ENCODE results near the gene GRPEL2.

GRPEL2 gene, protein sequence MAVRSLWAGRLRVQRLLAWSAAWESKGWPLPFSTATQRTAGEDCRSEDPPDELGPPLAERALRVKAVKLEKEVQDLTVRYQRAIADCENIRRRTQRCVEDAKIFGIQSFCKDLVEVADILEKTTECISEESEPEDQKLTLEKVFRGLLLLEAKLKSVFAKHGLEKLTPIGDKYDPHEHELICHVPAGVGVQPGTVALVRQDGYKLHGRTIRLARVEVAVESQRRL

DNA sequence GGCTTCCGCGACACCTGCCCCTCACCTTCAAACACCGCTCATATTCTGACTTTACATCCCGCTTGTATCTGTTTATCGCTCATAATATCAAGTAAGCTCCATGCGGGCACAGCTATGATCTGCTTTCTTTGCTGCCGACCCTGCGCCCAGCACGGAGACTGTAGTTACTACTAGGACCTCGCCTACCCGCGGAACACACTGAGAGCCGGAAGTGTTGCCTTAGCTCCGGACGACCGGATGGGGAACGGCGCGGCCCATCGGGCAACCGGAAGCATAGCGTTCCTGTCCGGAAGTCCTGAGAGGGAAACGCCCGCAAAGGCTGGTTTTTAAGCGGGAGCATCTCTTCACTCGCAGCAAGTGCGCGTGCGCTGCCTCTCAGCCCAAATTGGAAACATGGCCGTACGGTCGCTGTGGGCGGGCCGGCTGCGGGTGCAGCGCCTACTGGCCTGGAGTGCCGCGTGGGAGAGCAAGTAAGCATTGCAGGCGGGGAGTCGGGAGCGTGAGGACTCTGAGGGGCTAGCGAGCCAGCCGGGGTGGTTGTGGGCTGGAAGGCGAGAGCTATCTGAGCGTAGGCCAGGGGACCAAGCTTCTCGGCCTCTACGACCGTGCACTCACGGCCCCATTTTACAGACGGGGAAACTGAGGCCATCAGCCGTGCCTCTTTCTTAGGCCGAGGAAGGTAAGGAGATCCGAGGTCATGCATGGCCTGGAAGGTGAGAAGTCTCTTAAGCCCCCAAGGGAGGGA lies at the start of gene GRPEL2:
Gene GRPEL2 (plus strand): TSS at position 353 of the 745 bp plus-strand sequence. CDS start 41 bp downstream, at position 394.
- peak; percentile 67 for DNase-seq (ENCODE audit: low read depth)

DNA sequence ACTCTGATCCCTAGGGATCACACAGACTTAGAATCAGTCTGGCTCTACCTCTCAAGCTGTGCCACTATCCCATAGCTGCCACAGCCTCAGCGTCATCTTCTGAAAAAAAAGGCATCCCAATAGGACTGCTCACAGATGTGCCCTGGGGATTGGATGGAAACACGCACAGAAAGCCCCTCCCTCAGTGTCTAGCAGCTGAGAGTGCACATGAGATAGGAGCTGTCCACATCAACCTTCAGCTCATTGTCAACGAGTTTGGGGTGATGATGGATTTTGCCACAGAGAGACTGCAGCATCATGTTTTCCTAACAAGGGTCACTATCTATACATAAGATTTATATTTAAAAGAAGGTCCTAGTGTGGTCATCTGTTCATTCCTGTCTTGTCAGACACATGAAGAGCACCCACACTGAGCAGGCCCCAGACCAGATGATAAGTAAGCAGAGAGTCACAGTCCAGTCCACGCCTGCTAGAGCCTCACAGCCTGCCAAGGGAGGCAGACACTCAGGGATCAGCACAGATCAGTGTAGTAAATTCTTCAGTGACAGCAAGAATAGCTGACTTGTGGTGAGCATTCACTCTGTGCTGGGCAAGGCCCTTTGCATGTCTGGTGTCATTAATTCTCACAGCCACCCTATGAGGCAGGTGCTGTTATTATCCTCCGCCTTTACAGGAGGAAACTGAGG lies 47.8 kb upstream of the GRPEL2 start:
- DNase-seq (ENCODE audit: low read depth) = no peak

DNA sequence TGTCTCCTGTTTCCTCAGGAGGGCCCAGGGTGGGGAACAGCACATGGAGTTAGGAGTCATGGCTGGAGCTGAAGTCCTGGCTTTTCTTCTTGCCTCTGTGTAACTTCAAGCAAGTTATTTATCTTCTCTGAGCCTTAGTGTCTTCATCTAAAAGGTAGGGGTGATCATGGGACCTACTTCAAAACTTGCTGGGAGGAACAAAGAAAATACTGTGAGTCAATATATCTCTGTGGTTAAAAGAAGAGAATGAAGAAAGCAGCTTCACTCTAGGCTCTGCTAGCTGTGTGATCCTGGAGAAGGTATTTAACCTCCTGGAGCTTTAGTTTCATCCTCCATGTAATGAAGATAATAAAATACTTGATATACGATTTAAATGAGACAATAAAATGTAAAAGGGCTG lies 47.1 kb upstream of the GRPEL2 start:
- DNase-seq (ENCODE audit: low read depth) = no peak

DNA sequence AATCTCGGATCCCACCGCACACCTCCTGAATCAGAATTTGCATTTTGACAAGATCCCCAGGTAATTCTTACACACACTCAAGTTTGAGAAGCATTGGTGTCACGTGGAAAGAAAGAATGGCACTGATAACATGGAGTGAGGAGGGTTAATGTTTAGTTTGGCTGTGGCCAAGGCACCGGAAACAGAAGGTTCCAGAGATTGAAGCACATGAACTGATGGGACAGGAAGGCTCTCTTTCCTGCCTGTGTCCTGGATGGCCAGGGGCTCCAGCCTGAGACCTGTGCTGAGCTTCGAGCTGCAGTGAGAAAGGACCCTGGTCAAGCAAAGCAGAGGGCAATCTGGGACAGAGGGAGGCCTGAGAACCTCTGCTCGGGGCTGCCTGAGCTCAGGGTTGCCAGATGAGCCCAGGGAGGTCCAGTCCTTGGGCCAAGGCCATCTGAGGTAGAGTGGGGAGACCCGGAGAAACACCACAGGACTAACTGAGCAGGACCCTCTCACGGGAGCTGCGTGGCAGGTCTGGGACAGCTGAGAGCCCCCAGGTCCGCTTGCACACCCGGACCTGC lies 46.4 kb upstream of the GRPEL2 start:
- DNase-seq (ENCODE audit: low read depth) = no peak

DNA sequence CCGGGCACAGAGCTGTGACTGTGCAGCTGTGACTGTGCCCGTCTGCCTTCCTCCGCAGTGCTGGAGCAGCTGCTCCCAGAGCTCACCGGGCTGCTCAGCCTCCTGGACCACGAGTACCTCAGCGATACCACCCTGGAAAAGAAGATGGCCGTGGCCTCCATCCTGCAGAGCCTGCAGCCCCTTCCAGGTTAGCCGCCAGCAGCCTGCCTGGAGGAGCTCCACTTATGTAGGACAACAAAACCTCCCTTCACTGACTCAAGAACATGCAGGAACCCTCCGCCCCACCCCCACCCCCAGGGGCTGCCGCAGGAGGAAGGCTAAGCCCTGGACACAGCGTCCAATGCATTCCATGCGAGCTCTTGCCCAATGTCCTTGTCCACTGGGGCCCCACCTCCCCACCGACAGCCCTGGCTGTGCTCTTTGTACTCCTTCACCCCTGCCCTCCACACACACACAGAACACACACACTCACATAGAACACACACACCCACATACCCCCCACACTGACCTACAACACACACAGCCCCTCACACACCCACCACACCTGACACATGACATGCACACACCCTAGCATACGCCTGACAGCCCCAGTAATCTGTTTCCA lies 45.7 kb upstream of the GRPEL2 start:
- DNase-seq (ENCODE audit: low read depth) = no peak

DNA sequence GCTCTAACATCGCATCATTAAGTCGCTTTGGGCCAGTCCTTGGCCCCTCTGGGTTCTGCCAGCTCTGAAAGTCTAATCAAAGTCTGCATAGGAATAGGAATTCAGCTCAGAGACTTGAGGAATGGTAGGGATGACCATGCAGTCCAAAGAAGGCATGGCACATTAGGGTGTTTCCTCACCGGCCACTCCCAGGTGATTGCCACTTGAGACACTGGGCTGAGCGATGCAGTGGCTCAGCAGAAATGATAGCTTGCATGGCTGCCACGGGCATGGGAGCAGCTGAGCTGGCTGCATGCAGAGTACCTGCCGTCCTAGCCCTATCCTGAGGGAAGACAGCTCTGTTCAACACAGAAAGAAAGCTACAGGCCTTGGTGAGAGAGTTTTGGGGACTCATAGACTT lies 44.9 kb upstream of the GRPEL2 start:
- no peak for DNase-seq (ENCODE audit: low read depth)

DNA sequence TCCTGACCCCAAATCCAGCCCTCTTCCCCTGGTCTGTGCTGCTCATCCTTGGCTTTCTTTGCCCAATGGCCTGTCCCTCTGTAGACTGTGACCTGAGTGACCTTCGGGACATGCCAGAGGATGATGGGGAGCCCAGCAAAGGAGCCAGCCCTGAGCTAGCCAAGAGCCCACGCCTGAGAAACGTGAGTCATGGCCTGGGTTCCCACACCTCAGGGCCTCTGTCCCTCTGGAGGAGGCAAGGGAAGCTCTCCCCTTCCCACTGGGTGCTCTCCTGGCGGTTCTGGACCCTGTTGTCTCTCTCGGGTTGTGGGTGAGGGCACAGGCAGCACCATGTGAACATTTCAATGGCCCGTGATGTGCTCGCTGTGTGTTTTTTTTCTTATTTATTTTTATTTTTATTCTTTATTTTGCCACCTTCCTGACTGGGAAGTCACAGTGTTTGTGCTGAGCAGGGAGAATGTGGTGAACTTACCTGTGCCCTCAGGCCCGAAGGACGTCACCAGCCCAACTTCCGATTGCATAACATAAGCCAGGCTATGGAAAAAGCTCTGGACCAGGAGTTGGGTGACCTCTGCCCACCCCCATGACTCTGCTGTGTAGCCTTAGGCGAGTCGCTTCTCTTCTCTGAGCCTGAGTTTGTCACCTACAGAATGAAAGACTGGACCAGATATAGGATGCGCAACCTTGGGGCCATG lies 44.1 kb upstream of the GRPEL2 start:
- no peak for DNase-seq (ENCODE audit: low read depth)

DNA sequence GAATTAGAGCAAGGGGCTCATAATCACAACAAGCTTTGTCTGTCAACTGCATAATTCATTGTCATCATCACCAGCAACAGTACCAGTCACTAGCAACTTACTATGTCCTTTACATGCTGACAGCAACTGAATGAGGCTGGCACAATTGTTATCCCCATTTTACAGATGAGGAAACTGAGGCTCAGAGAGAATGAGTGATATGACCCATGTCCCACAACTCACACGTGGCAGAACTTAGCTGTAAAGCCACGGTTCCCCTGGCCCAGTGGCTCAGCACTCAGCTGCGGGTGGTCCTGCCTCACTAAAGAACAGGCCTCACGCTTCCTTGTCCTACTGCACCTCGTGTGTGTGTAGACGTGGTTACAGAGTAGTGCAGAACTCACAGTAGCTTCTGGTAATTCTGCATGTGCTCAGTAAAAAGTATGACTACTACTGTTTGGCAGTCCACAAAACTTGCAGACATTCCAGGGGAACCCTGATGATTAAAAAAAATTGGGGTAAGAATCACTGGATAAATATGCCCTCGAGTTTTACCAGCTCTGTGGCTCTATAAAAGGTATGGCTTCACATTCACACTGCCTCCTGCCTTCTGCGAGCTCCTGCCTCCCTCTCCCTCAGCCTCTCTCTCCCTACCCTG lies 43.4 kb upstream of the GRPEL2 start:
- no peak for DNase-seq (ENCODE audit: low read depth)

DNA sequence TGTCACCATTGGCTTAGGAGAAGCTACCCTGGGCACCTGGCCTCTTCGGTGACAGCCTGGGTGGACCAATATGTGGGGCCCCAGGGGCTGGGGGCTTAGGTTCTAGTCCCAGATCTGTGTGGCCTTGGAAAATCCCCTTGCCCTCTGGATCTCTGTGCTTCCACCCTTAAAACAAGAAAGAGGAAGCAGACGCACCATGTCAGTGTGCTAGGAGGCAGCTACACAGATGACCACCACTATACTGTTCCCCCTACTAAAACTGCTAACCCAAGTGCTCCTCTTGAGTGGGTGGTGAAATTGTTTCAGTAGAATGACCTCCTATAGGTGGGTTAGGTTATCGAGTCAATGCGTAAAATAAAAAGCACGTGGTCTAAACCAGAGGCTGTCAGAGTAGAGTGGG lies 42.7 kb upstream of the GRPEL2 start:
- DNase-seq (ENCODE audit: low read depth) = no peak

DNA sequence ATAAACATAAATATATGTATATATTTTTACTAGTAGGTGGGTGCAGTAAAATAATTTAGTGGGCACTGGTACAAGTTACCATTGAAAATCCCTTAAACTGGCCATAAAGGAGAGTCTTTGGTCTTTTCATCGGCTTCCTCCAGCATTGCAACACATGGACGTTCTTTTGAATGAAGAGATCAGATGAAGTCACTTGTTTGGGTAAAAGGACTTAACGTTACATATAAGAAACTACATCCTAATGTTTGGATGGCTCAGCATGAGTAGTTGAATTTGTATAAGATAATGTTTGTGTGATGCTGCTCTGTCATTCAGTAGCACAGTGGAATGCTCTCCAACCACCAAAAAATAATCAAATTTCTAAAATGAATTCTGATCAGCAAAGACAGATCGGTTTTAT lies 42.1 kb upstream of the GRPEL2 start:
- DNase-seq (ENCODE audit: low read depth) = no peak

DNA sequence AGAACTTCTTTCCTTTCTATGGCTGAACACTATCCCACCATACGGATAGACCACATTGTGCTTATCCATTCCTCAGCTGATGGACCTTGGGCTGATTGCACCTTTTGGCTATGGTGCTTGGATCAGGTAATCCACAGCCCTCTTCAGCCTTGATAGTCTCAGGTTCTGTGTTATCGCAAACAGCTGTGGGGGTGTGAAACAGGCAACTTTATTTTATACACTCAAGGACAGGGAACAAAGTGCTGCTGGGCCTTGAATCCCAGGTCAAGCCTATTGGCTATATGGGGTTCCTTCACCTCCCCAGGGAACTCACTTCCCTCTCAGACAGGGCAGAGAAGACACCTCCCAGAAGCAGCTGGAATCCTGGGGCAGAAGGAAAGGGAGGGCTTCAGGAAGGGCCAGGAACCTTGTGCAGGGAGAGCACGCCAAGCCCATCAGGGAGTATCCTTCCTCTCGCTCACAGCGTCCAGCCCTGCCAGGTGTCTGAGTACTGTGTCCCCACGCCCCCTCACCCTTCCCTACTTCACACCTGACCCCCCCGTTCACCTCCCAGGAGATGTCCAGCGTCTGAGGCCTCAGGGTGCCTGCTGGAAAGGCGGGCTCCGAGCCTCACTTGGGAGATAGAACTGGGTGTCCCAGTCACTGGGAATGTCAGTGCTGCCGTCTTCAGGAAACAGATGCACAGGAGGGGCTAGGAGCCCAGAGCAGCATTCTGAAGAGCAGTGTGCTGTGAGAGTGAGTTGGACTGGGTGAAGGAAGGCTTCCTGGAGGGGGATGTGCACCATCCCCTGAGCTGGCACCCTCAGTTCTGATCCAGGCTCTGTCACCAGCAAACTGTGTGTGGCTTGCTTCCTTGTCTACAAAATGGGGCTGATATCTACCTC lies 40.9 kb upstream of the GRPEL2 start:
- no peak for DNase-seq (ENCODE audit: low read depth)

DNA sequence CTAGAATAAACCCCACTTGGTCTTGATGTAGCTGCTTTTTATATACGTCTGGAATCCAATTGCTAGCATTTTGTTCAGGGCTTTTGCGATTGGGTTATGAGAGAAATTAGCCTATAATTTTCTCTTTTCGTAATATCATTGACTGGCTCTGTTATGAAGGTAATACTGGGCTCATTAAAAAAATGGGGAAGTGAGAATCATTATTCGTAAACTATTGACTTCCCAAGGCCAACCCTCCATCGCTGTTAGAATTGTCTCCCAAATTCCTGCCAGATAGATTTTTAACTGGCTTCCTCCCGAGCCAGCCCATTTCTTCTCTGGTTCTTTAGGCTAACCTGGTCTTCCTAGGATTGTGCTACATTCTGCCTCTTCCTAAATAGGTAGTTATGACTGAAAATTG lies 35.9 kb upstream of the GRPEL2 start:
- DNase-seq (ENCODE audit: low read depth) = no peak

DNA sequence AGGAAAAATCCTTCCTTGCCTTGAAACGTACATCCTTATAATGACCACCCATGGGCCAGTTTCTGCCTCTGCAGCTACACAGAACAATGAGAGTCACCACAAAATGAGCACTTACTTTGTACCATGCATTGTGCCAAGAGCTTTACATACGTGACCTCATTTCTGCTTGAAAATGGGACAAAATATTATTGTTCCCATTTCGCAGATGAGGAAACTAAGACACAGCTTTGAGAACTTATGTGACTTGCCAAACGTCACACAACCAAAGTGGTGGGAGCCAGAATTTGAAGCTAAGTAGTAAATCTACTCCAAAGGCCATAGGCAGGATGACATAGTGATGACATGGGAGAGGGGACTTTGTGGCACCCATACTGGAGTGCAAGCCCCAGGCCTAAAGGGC lies 34.8 kb upstream of the GRPEL2 start:
- DNase-seq (ENCODE audit: low read depth) = no peak

DNA sequence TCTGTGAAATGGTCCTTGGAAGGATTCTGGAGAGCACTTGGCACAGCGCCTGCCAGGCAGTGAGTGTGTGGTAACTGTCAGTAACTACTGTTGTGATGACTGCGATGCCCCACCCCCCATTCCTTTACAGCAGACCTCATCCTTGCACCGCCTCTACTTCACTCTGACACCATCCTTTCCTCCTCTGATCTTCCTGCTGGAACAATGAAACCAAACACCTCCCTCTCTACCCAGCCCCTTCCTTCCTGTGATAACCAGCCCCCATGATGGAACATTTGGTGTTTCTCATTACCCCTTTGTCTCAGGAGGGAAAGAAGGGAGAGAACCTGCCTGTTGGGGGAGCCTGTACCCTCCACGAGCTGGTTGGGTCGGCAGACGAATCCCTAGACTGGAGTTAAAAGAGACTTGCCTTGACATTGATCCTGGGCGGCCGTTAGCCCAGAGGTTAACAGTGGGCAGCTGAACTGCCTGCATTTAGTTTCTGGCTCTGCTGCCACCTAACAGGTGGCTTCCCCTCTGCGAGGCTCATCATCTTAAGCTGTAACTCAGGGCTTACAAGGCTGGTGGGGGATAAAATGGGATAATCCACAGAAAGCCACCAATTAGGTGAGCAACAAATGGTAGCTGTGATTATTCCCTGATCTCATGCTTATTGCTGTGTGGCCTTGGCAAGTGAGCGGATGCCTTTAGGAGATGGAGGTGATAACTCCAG lies 34.2 kb upstream of the GRPEL2 start:
- no peak for DNase-seq (ENCODE audit: low read depth)

DNA sequence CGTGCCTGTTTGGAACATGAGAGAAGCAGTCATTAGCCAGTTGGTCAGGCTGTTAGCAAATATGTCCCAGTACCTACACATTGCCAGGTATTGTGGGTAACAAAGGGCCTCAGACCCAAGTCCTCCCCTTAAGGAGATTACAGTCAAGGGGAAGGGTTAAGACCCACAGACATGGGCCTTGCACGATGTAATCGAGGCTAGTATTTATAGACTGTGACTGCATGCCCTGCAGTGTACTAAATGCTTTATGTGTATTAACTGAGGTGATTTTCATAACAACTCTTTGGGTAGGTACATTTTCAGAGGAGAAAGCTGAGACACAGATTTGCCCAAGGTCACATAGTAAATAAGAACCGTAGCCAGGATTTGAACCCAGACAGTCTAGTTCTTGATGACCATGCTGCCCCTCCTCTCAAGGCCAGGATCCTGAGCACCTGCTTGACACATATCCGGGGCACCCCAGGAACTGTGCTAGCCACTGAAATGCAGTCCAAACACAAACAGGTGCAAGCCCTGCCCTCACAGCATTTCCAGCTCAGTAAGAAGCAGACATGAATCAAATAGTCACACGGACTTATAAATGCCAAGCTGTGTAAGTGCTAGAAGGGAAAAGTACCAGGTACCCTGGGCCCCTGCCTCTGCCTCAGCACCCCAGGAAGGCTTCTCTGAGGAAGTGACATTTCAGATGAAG lies 32.0 kb upstream of the GRPEL2 start:
- DNase-seq (ENCODE audit: low read depth) = no peak

DNA sequence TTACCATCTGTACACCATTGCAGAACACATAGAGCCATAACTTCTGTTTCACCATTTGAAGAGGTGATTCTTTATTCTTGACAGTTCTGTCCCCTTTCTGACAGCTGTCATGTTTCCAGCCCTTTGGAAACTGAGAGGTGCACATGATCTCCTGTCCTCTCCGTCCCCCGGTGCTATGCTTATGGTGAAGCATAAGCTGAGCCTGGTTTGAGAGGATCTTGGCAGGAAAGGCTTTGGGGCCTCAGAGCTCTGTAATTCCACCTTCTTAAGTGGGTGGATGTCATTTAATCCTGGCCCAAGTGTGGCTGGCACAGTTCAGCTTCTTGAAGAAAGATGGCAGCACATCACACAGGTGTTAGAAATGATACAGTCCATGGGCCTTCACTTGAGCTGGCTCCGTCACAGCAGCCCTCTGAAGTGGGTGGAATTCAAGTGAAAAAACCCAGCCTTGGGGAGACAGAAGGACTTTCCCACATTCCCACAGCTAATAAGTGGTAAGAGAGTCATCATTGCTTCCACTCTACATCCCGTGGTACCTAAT lies 30.7 kb upstream of the GRPEL2 start:
- no peak for DNase-seq (ENCODE audit: low read depth)

DNA sequence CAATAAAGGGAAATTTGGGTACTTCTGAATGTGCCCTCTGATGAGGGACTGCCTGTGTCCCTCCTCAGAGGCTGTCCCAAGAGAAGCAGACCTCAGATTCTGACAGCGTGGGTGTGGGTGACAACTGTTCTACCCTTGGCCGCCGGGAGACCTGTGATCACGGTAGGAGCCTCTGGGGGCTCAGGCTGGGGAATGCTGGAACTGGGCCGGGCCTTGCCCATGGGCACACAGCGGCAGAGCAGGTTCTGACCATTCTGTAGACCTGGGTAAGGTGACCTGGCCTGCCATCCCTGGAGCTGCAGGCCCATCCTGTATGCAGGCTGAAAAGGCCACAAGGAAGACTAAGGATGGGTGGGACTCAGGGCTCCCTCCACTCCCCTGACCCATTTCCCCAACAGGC lies 29.5 kb upstream of the GRPEL2 start:
- DNase-seq (ENCODE audit: low read depth) = no peak

DNA sequence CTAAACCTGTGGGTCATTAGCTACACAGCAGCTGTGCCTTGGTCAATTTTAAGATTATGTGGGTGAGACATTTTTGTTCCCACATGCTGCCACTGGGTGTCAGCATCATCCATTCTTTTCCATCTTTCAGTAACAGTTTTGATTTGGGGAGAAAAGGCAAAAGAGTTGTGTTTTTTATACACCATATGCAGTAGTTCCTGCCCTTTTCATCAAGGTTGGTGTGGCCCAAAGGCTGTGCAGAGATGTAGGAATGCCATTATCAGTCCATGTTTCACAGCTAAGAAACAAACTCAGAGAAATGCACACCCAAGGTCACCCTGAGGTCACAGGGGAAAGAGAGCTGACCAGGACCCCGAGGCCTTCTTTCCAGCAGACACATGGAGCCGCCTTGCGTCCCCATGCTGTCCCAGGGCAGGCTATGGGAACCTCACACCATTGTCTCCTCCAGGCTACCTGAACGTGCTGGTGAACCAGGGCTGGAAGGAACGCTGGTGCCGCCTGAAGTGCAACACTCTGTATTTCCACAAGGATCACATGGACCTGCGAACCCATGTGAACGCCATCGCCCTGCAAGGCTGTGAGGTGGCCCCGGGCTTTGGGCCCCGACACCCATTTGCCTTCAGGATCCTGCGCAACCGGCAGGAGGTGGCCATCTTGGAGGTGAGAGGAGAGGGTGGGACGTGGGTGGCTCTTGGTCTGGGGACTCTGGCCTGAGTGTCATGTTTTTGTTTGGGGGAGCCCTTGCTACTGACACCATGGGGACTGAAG lies 27.8 kb upstream of the GRPEL2 start:
- peak; percentile 5 for DNase-seq (ENCODE audit: low read depth)
